GM18909 (cell line): Measurements from ENCODE around the gene INAFM2.

Source experiments
- ATAC-seq: cut with Tn5 transposase; IDR thresholded peaks from one replicate; pipeline ENCODE4 v1.9.1; 2021; ENCODE audit warnings: mild to moderate bottlenecking; ENCODE audit not compliant: unreplicated experiment, poor library complexity

The INAFM2 gene

GRCh38 chr15:40357246-40357645, 33.8 kb downstream of the INAFM2 start:
- ATAC-seq: no peak

GRCh38 chr15:40357723-40358470, 34.4 kb downstream of the INAFM2 start, which contains the start of gene DISP2:
Gene DISP2 (plus strand): TSS chr15:40358219. CDS start chr15:40358322, 103 bp downstream.
- ATAC-seq: peak; percentile 78

- ATAC-seq: peak; percentile 11
These were observed 35.2 kb downstream of the INAFM2 start for GRCh38 chr15:40358471-40359353.

DNA sequence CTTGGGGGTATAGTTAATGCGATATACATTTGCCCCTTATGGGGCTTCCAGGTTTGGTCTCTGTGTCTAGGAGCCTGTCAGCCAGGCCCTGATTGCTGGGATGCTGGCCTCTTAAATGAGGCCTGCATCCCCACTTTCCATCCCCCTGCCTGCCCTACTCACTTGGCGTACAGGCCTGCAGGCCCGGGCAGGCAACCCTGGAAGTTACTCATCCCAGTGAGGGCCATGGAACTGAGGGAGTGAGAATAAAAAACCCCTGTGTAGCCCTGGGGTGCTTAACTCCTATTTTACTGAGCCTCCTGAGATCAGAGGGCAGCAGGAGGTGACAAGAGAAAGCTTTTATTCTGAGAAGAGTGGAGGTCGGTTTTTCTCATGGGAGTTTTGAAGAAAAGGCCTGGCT, 36.5 kb downstream of the INAFM2 start:
- no peak for ATAC-seq

GRCh38 chr15:40361640-40362039, 38.1 kb downstream of the INAFM2 start:
- ATAC-seq: no peak

DNA sequence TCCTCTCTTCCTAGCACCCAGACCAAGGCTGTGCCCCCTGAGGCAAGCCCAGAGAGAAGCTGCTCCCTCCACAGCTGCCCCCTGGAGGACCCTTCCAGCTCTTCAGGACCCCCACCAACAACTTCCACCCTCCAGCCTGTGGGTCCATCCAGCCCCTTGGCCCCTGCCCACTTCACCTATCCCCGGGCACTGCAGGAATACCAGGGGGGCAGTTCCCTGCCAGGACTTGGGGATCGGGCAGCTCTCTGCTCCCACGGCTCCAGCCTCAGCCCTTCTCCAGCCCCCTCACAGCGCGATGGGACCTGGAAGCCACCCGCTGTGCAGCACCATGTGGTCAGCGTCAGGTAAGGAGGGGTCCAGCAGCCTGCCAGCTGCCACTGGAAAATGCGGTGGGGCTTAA, 40.1 kb downstream of the INAFM2 start:
- no peak for ATAC-seq

DNA sequence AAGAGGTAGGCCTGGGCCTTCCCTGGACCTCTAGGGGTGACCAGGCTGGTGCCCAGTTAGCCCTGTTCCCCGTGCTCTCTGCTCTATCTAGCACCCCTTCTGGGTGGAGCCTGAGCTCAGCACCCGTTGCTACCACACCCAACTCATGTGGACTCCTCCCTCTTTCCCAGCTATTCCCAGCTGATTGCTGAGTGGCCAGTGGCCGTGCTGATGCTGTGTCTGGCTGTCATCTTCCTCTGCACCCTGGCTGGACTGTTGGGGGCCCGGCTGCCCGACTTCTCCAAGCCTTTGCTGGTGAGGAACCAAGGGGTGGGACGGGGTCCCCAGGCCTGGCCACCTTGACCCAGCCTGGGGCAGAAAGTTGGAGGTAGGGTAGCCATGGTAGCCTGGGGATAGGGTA, 40.8 kb downstream of the INAFM2 start:
- ATAC-seq: no peak

DNA sequence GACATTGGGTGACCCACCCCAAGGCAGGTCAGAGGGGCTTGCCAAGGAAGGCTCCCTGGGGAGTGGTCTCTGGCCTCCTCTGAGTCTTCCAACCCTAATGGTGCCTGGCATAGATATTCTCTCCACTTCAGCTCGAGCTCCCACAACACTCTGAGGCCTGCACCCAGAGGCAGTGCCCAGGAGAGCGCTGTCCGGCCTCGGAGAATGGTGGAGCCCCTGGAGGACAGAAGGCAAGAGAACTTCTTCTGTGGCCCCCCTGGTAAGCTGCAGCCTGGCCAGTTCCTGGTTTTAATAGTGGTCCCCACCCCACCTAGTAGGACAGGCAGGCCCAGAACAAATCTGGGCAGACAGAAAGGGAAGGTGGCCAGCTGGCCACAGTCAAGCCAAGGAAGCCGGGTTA, 41.5 kb downstream of the INAFM2 start:
- no peak for ATAC-seq

DNA sequence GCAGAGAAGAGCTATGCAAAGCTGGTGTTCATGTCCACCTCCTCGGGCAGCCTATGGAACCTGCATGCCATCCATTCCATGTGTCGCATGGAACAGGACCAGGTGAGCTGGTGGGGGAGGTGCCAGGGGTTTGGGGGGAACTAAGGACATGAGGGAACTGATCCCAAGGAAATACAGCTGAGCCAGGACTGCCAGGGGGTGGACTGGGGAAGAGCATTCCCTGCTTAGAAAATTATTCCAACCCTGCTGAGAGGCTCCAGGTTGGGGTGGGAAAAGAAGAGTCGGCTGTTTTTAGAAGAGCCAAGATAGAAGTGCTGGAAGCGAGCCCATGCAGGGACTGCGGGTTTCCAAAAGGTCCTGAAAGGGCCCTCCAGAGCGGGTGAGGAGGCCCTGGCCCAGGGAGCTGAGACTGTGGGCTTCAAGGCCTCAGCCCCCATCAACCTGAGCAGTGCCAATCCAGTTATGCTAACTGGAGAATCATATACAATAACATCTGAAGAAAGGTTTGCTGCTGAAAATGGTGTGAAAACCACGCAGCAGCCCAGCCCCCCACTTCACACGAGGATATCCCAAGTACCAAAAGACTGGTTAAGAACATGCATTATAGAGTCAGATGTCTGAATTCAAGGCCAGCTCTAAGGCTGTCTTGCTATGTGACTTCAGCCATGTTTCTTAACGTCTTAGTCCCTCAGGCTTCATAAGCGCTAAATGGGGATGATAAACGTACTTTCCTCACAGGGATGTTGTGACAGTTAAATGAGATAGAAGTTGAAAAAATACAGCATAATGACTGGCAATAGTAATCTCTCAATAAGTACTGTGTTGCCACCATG, 42.3 kb downstream of the INAFM2 start:
- no peak for ATAC-seq

DNA sequence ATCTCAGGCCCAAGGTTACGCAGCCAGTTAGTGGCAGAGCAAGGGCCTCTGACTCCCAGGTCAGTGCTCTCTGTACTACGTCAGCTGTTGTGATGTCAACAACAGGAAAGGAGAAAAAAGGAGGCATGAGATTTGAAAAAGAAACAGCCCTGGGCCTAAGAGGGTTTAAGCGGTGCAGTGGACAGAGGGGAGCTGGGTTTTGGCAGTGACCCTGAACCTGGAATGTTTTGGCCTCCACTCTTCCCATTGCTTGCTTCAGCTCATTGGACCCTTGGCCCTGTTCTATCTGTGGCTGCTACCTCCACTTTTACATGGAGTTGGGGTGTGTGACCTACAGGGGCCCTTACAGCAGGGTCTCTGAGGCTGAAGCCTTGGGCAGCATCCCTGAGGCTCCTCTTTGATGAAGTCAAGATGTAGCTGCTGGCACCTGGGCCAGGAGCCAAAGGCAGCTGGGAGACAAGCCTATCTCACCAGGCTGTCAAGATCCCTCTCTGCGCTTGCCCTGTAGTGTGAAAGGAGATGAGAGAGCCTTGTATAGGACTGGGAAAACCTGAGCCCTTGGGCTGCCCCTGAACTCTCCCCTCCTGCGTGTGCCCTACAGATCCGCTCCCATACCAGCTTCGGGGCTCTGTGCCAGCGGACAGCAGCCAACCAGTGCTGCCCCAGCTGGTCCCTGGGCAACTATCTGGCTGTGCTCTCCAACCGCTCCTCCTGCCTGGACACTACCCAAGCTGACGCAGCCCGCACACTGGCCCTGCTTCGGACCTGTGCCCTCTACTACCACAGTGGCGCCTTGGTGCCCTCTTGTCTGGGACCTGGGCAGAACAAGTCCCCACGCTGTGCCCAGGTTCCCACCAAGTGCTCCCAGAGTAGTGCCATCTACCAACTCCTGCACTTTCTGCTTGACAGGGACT, 43.2 kb downstream of the INAFM2 start:
- no peak for ATAC-seq

- ATAC-seq: no peak
These were observed 43.8 kb downstream of the INAFM2 start for GRCh38 chr15:40367371-40367685.

GRCh38 chr15:40367686-40368611, 44.5 kb downstream of the INAFM2 start:
- peak; percentile 83 for ATAC-seq

GRCh38 chr15:40368719-40369473, 45.4 kb downstream of the INAFM2 start:
- no peak for ATAC-seq

DNA sequence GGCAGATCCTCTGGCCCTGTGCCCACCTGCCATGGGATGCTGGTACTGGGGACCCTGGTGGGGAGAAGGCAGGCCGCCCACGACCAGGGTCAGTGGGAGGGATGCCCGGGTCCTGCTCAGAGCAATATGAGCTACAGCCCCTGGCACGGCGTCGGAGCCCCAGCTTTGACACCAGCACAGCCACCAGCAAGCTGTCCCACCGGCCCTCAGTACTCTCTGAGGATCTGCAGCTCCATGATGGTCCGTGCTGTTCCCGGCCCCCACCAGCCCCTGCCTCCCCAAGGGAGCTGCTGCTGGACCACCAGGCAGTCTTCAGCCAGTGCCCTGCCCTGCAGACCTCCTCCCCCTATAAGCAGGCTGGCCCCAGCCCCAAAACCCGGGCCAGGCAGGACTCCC, 46.0 kb downstream of the INAFM2 start:
- no peak for ATAC-seq

DNA sequence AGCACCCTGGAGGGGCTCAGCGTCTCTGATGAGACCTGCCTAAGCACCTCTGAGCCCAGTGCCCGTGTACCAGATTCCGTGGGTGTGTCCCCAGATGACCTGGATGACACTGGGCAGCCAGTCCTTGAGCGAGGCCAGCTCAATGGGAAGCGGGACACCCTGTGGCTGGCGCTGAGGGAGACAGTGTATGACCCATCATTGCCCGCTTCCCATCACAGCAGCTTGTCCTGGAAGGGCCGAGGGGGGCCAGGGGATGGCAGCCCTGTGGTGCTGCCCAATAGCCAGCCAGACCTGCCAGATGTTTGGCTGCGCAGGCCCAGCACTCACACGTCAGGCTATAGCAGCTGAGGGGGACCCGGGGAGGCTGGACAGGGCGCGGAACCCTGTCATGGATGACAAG, 46.5 kb downstream of the INAFM2 start:
- no peak for ATAC-seq

GRCh38 chr15:40372981-40373380, 49.5 kb downstream of the INAFM2 start:
- no peak for ATAC-seq
